HG03135 (cell line): ENCODE data around the gene LYZ.

Experiments
- ATAC-seq: cut with Tn5 transposase; IDR thresholded peaks from one replicate; pipeline ENCODE4 v1.9.1; 2021; ENCODE audit warnings: mild to moderate bottlenecking, moderate library complexity; ENCODE audit not compliant: unreplicated experiment

The LYZ gene

DNA sequence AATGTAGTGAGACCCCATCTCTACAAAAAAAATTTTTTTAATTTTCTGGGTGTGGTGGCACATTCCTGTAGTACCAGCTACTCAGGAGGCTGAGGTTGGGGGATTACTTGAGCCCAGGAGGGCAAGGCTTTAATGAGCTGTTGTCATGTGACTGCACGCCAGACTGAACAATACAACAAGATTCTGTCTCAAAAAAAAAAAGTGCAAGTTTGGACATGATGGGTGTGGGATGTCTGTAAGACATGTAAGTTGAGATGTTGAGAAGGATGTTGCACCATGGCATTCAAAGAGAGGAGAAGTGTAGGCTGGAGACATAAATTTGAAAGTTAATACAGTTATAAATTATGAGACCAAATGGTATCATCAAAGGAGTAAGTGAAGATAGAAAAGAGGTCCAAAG, 34.9 kb downstream of the LYZ start:
- no peak for ATAC-seq

GRCh38 chr12:69385038-69385437, 36.9 kb downstream of the LYZ start:
- ATAC-seq: no peak

DNA sequence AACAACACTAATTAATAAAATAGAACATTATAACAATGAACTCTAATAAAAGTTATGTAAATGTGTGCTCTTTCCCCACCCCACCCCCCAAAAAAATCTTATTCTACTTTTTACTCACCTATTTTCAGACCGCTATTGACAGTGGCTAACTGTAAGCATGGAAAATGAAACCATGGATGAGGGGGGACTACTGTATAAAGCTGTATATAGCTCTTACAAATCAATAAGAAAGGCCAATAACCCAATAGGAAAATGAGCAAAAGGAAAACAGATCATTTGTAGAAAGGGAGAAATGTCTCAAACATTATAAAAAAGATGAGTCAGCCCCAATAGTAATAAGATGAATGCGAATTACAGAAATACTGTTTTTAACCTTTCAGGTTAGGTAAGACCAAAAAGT, 38.7 kb downstream of the LYZ start:
- no peak for ATAC-seq

- no peak for ATAC-seq
Observed at GRCh38 chr12:69388371-69388770, 40.2 kb downstream of the LYZ start.

GRCh38 chr12:69389831-69390230, 41.6 kb downstream of the LYZ start:
- ATAC-seq: no peak

DNA sequence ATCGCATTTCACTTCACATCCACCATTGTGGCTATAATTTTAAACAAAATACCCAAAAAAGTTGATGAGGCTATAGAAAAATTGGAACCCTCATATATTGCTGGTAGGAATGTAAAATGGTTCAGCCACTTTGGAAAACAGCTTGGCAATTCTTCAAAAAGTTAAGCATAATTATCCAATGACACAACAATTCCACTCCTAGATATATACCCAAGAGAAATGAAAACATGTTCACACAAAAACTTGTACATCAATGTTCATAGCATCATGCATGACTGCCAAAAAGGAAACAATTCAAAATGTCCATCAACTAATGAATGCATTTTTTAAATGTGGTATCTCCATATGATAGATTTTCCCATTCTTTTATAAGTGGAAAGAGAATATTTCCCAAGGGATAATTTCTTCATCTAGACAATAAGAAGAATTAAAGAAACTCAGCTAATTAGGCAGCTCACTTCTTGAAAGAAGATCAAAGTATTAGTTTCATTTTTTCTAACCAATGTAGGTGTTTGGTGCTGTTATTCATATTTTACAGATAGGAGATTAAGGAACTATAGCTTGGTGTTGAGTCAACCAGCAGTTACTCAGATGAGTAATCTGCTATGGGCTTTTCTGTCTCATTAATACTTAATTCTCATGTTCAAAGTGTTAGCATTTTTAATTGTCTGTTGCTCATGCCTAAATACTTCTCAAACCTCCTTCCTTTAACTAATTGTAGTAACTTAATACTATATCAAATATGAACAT, 44.2 kb downstream of the LYZ start:
- ATAC-seq: no peak

- ATAC-seq: no peak
Observed at GRCh38 chr12:69396041-69396440, 47.9 kb downstream of the LYZ start.

DNA sequence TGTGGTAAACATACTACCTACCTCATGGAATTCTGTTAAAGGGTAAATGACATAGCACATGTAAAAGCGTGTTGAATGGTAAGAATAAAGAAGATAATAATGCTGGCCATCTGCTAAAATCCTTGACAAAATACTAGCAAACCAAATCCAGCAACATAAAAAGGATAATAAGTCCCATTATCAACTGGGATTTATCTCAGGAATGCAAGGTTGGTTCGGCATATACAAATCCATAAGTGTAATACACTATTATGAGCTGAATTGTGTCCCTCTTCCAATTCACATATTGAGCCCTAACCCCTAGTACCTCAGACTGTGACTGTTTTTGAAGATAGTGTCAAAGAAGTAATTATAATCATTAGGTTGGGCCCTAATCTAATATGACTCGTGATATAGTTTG, 48.8 kb downstream of the LYZ start:
- ATAC-seq: no peak

GRCh38 chr12:69397978-69398377, 49.8 kb downstream of the LYZ start:
- no peak for ATAC-seq

GRCh38 chr12:69401940-69402339, 53.8 kb downstream of the LYZ start:
- no peak for ATAC-seq
